ENCODE measurements around the gene PSMC1. TPM values are rescaled to one million over a fixed set of nuclear protein-coding genes. Genes with fewer than 3 reads are reported as not detected.
"Not testable (repeated sequence)": the region's sequence is repeated elsewhere in the genome, so short reads cannot be mapped to it uniquely, and the experiment has no call there.

Gene PSMC1
- total RNA-seq, 4 donors from 2014 or later = 96.8 to 139 (median 117) TPM

- H3K4me3 ChIP-seq = no peak overlapping the region
- intact Hi-C loops (cut with DNase I) = loop anchor here (10.0 kb wide), 1 partner anchor 264 kb away; no protein-coding TSS in a partner anchor
- peaks cover 0 to 58% (median 56%) of the 10 kb centered on the region in 4 donors for H3K9me3 ChIP-seq
- no peaks in the 10 kb centered on the region for H3K36me3 ChIP-seq
- H3K27me3 ChIP-seq = peaks cover 0 to 19% (median 0%) of the 10 kb centered on the region in 4 donors
- no peak for TF ChIP-seq POLR2AphosphoS5 (IDR thresholded peaks at IDR 0.05)
- TF ChIP-seq CTCF (IDR thresholded peaks at IDR 0.05) = no peak
- TF ChIP-seq EP300 (IDR thresholded peaks at IDR 0.05) = no peak
- TF ChIP-seq POLR2A (IDR thresholded peaks at IDR 0.05; ENCODE audit: low read depth) = no peak
- no peak overlapping the region for H3K27ac ChIP-seq (replicated peaks in 1 of 4)
- 73% methylated on average over 3 of the region's 3 CpGs for WGBS
- peaks cover 0 to 5% (median 2%) of the 10 kb centered on the region in 4 donors for H3K4me1 ChIP-seq
- DNase-seq (ENCODE audit: extremely low spot score) = no peak
These were observed 17.2 kb upstream of the PSMC1 start for GRCh38 chr14:90239139-90239538.

GRCh38 chr14:90242444-90242843 lies 13.9 kb upstream of the PSMC1 start:
- Histone ChIP-seq H3K27ac (replicated peaks in 1 of 4) (no peak overlapping the region), H3K4me1 (no peaks in the 10 kb centered on the region), H3K36me3 (no peaks in the 10 kb centered on the region), H3K9me3 (peaks cover 0 to 49% (median 46%) of the 10 kb centered on the region in 4 donors), H3K27me3 (peaks cover 0 to 3% (median 0%) of the 10 kb centered on the region in 4 donors), H3K4me3 (no peak overlapping the region)
- intact Hi-C loops (cut with DNase I) = no loop called here
- DNase-seq (ENCODE audit: extremely low spot score) = no peak
- TF ChIP-seq CTCF (IDR thresholded peaks at IDR 0.05) = no peak
- TF ChIP-seq POLR2AphosphoS5 (IDR thresholded peaks at IDR 0.05) = no peak
- TF ChIP-seq EP300 (IDR thresholded peaks at IDR 0.05) = no peak
- no peak for TF ChIP-seq POLR2A (IDR thresholded peaks at IDR 0.05; ENCODE audit: low read depth)

- Histone ChIP-seq H3K4me1 (no peaks in the 10 kb centered on the region), H3K27ac (replicated peaks in 1 of 4) (no peak overlapping the region), H3K36me3 (no peaks in the 10 kb centered on the region), H3K27me3 (peaks cover 0 to 2% (median 0%) of the 10 kb centered on the region in 4 donors), H3K4me3 (no peak overlapping the region), H3K9me3 (peaks cover 0 to 4% (median 1%) of the 10 kb centered on the region in 4 donors)
- no peak for DNase-seq (ENCODE audit: extremely low spot score)
- WGBS = 90% methylated on average over 4 of the region's 4 CpGs
- intact Hi-C loops (cut with DNase I) = no loop called here
- TF ChIP-seq EP300 (IDR thresholded peaks at IDR 0.05) (no peak), POLR2AphosphoS5 (IDR thresholded peaks at IDR 0.05) (no peak), POLR2A (IDR thresholded peaks at IDR 0.05; ENCODE audit: low read depth) (no peak), CTCF (IDR thresholded peaks at IDR 0.05) (no peak)
These were observed 9.4 kb upstream of the PSMC1 start for GRCh38 chr14:90246936-90247335.

GRCh38 chr14:90247441-90247840 lies 8.9 kb upstream of the PSMC1 start:
- intact Hi-C loops (cut with DNase I); H3K9me3 ChIP-seq; H3K27ac ChIP-seq (replicated peaks in 1 of 4); DNase-seq (ENCODE audit: extremely low spot score); H3K4me3 ChIP-seq; H3K36me3 ChIP-seq; H3K27me3 ChIP-seq; H3K4me1 ChIP-seq: not testable (repeated sequence)
- 85% methylated on average over 10 of the region's 10 CpGs for WGBS

GRCh38 chr14:90248594-90248993 lies 7.8 kb upstream of the PSMC1 start:
- 88% methylated on average over 2 of the region's 2 CpGs for WGBS
- H3K36me3 ChIP-seq = no peaks in the 10 kb centered on the region
- H3K9me3 ChIP-seq = no peaks in the 10 kb centered on the region
- peaks cover 0 to 9% (median 0%) of the 10 kb centered on the region in 4 donors for H3K27me3 ChIP-seq
- no peak overlapping the region for H3K4me3 ChIP-seq
- intact Hi-C loops (cut with DNase I) = no loop called here
- no peak overlapping the region for H3K27ac ChIP-seq (replicated peaks in 1 of 4)
- H3K4me1 ChIP-seq = no peaks in the 10 kb centered on the region
- DNase-seq (ENCODE audit: extremely low spot score) = no peak
- no peak for TF ChIP-seq POLR2AphosphoS5 (IDR thresholded peaks at IDR 0.05)
- TF ChIP-seq EP300 (IDR thresholded peaks at IDR 0.05) = no peak
- no peak for TF ChIP-seq CTCF (IDR thresholded peaks at IDR 0.05)
- no peak for TF ChIP-seq POLR2A (IDR thresholded peaks at IDR 0.05; ENCODE audit: low read depth)

Data from esophagus muscularis mucosa (tissue), 4 donors.